SK-N-SH (cell line): ENCODE measurements around the gene KLHL41. TPM values are rescaled to one million over a fixed set of nuclear protein-coding genes. Genes with fewer than 3 reads are reported as not detected.

Experiments
- CTCF ChIA-PET: fragments of 300-600, 350-600 bp; formaldehyde crosslinking; extraction: SDS; loops from one replicate; lab custom pipeline; 2021; lab: Yijun Ruan, JAX
- POLR2A ChIA-PET: fragments of 350-600 bp; sonication (Branson Sonifier 250); formaldehyde crosslinking; extraction: SDS; loops from one replicate; lab custom pipeline; 2020; ENCODE audit warnings: antibody characterized with exemption, inconsistent platforms; lab: Yijun Ruan, JAX
- DNase-seq: peaks from one replicate; pipeline ENCODE4 v3.0.0; 2012
- H2AFZ ChIP-seq: fragments of 200-600 bp; sonication (generic); 2 replicates; pipeline ENCODE4 v1.8.1; 2016; ENCODE audit warnings: antibody characterized with exemption, mild to moderate bottlenecking, low read depth
- H3F3A ChIP-seq: fragments of 200-600 bp; sonication (generic); replicated peaks from 2 replicates; pipeline ENCODE3; 2016; ENCODE audit warnings: antibody characterized with exemption, mild to moderate bottlenecking; ENCODE audit not compliant: insufficient read depth
- H3K27ac ChIP-seq, 2 experiments: fragments of 200-500 bp in 1 of 2; fragments of 200-600 bp in 1 of 2; sonication (Bioruptor generic) in 1 of 2; sonication (generic), shearing (Covaris generic) in 1 of 2; 2 replicates each; pipeline versions ENCODE4 v1.5.1 to v1.6.1; 2014 to 2016; ENCODE audit warnings: low read depth in 2 of 2, inconsistent platforms in 1 of 2, low read length in 1 of 2, mild to moderate bottlenecking in 1 of 2, mixed read lengths in 1 of 2
- H3K27me3 ChIP-seq: fragments of 200-600 bp; sonication (generic), shearing (Covaris generic); 2 replicates; pipeline ENCODE4 v1.6.1; 2016; ENCODE audit warnings: mixed run types; ENCODE audit not compliant: insufficient read depth
- H3K36me3 ChIP-seq, 2 experiments: fragments of 200-500 bp in 1 of 2; fragments of 200-600 bp in 1 of 2; sonication (Bioruptor generic) in 1 of 2; sonication (generic) in 1 of 2; replicated peaks in 1 of 2; 2 replicates each; pipeline versions ENCODE3 to v1.5.1; 2014 to 2016; ENCODE audit warnings: low read length in 1 of 2, mild to moderate bottlenecking in 1 of 2; ENCODE audit not compliant: insufficient read depth in 2 of 2, control insufficient read depth in 1 of 2
- H3K4me1 ChIP-seq, 2 experiments: fragments of 200-500 bp in 1 of 2; fragments of 200-600 bp in 1 of 2; sonication (Bioruptor generic) in 1 of 2; sonication (generic), shearing (Covaris generic) in 1 of 2; 2 replicates each; pipeline versions ENCODE4 v1.5.1 to v1.6.1; 2014 to 2016; ENCODE audit warnings: low read depth in 1 of 2, low read length in 1 of 2, mixed run types in 1 of 2; ENCODE audit not compliant: insufficient read depth in 2 of 2, control insufficient read depth in 1 of 2
- H3K4me2 ChIP-seq: fragments of 200-600 bp; sonication (generic), shearing (Covaris generic); 2 replicates; pipeline ENCODE4 v1.6.1; 2017; ENCODE audit warnings: mixed run types
- H3K4me3 ChIP-seq, 2 experiments: fragments of 200-500 bp in 1 of 2; fragments of 200-600 bp in 1 of 2; sonication (Bioruptor generic) in 1 of 2; sonication (generic), shearing (Covaris generic) in 1 of 2; 2 replicates each; pipeline versions ENCODE4 v1.5.1 to v1.8.1; 2014 to 2016; ENCODE audit warnings: low read depth in 2 of 2, inconsistent platforms in 1 of 2, low read length in 1 of 2, mild to moderate bottlenecking in 1 of 2, mixed read lengths in 1 of 2, moderate library complexity in 1 of 2
- H3K79me2 ChIP-seq: fragments of 200-600 bp; sonication (generic); 2 replicates; pipeline ENCODE4 v1.8.1; 2017; ENCODE audit warnings: mild to moderate bottlenecking; ENCODE audit not compliant: insufficient read depth
- H3K9ac ChIP-seq: fragments of 200-600 bp; sonication (generic); 2 replicates; pipeline ENCODE4 v1.6.1; 2017; ENCODE audit warnings: mixed run types
- H3K9me2 ChIP-seq: fragments of 200-600 bp; sonication (generic); 2 replicates; pipeline ENCODE4 v1.6.1; 2017; ENCODE audit warnings: mixed run types
- H3K9me3 ChIP-seq: fragments of 200-600 bp; sonication (generic); 2 replicates; pipeline ENCODE4 v1.6.1; 2017; ENCODE audit warnings: mixed run types, mild to moderate bottlenecking, moderate library complexity
- H4K20me1 ChIP-seq: fragments of 200-600 bp; sonication (generic); 2 replicates; pipeline ENCODE4 v1.6.1; 2017; ENCODE audit warnings: mild to moderate bottlenecking, mixed run types; ENCODE audit not compliant: insufficient read depth
- CHD2 ChIP-seq: fragments of 150-350 bp; IDR thresholded peaks from 2 replicates; pipeline ENCODE4 v1.6.1; 2018; ENCODE audit warnings: low read length; ENCODE audit not compliant: partially characterized antibody
- CTCF ChIP-seq: fragments of 200-600 bp; sonication (generic); IDR thresholded peaks from 2 replicates; pipeline ENCODE4 v1.6.1; 2017; ENCODE audit warnings: antibody characterized with exemption, mild to moderate bottlenecking, moderate library complexity
- ELF1 ChIP-seq: IDR thresholded peaks from 2 replicates; pipeline ENCODE4 v1.4.0; 2012
- NRF1 ChIP-seq: IDR thresholded peaks from 2 replicates; pipeline ENCODE4 v1.6.1; 2012; ENCODE audit warnings: low read depth, mild to moderate bottlenecking, low read length
- REST ChIP-seq: IDR thresholded peaks from 2 replicates; pipeline ENCODE4 v1.6.1; 2012; ENCODE audit warnings: mild to moderate bottlenecking, low read depth, low read length, moderate library complexity
- RFX5 ChIP-seq: IDR thresholded peaks from 2 replicates; pipeline ENCODE4 v1.6.1; 2012; ENCODE audit warnings: mild to moderate bottlenecking, improper control_type of control experiment, low read length
- RXRA ChIP-seq: IDR thresholded peaks from 2 replicates; pipeline ENCODE4 v1.4.0; 2012; ENCODE audit warnings: low read depth, mild to moderate bottlenecking, borderline replicate concordance
- SIN3A ChIP-seq: IDR thresholded peaks from 2 replicates; pipeline ENCODE4 v1.6.1; 2012; ENCODE audit warnings: low read depth, mild to moderate bottlenecking, low read length, moderate library complexity, borderline replicate concordance
- SMC3 ChIP-seq: IDR thresholded peaks from 2 replicates; pipeline ENCODE4 v1.6.1; 2012; ENCODE audit warnings: low read depth, low read length, improper control_type of control experiment
- TAF1 ChIP-seq: IDR thresholded peaks from 2 replicates; pipeline ENCODE4 v1.6.1; 2012; ENCODE audit warnings: low read depth, mild to moderate bottlenecking, low read length, moderate library complexity, borderline replicate concordance
- TCF12 ChIP-seq: IDR thresholded peaks from 2 replicates; pipeline ENCODE4 v1.4.0; 2012
- polyA plus RNA-seq, 3 experiments: library from polyadenylated mRNA; depleted of rRNA; stranded (reverse); fragments of >200 nt; gene quantifications; 2 replicates each; pipeline ENCODE4 v1.2.3, GENCODE V29; 2012
- TF ChIP-seq, protein P1 (sequence below): fragments of 150-350 bp; IDR thresholded peaks from 2 replicates; pipeline ENCODE4 v1.6.1; 2017; ENCODE audit warnings: antibody characterized with exemption, low read length, low read depth, borderline replicate concordance
- TF ChIP-seq, protein P2 (sequence below): IDR thresholded peaks from 2 replicates; pipeline ENCODE4; 2012
- TF ChIP-seq, protein P3 (sequence below): fragments of 150-350 bp; IDR thresholded peaks from 2 replicates; pipeline ENCODE4 v1.6.1; 2016; ENCODE audit warnings: mild to moderate bottlenecking, low read depth, low read length

The KLHL41 gene
- polyA plus RNA-seq, 1 of the 3 experiments (the other 2 are of a cell fraction), result 0.26 TPM

- no peaks in the 10 kb centered on the region for H3K9me3 ChIP-seq
- TF ChIP-seq RFX5 (no peak), TCF12 (no peak), TAF1 (no peak), SMC3 (no peak), NRF1 (no peak), SIN3A (no peak), CHD2 (no peak), REST (no peak), RXRA (no peak), ELF1 (no peak), CTCF (no peak)
- TF ChIP-seq, protein P1, sequence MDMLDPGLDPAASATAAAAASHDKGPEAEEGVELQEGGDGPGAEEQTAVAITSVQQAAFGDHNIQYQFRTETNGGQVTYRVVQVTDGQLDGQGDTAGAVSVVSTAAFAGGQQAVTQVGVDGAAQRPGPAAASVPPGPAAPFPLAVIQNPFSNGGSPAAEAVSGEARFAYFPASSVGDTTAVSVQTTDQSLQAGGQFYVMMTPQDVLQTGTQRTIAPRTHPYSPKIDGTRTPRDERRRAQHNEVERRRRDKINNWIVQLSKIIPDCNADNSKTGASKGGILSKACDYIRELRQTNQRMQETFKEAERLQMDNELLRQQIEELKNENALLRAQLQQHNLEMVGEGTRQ, result no peak
- TF ChIP-seq, protein P2, sequence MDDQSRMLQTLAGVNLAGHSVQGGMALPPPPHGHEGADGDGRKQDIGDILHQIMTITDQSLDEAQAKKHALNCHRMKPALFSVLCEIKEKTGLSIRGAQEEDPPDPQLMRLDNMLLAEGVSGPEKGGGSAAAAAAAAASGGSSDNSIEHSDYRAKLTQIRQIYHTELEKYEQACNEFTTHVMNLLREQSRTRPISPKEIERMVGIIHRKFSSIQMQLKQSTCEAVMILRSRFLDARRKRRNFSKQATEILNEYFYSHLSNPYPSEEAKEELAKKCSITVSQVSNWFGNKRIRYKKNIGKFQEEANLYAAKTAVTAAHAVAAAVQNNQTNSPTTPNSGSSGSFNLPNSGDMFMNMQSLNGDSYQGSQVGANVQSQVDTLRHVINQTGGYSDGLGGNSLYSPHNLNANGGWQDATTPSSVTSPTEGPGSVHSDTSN, result no peak
- TF ChIP-seq, protein P3, sequence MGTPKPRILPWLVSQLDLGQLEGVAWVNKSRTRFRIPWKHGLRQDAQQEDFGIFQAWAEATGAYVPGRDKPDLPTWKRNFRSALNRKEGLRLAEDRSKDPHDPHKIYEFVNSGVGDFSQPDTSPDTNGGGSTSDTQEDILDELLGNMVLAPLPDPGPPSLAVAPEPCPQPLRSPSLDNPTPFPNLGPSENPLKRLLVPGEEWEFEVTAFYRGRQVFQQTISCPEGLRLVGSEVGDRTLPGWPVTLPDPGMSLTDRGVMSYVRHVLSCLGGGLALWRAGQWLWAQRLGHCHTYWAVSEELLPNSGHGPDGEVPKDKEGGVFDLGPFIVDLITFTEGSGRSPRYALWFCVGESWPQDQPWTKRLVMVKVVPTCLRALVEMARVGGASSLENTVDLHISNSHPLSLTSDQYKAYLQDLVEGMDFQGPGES, result no peak
- no peaks in the 10 kb centered on the region for H3F3A ChIP-seq
- no peak overlapping the region for H3K27ac ChIP-seq
- H3K9me2 ChIP-seq, result no peaks in the 10 kb centered on the region
- H3K36me3 ChIP-seq, result peaks cover 28 to 40% of the 10 kb centered on the region in 2 experiments
- no peaks in the 10 kb centered on the region for H3K27me3 ChIP-seq
- H4K20me1 ChIP-seq, result no peaks in the 10 kb centered on the region
- no peak overlapping the region for H3K4me3 ChIP-seq
- ChIA-PET POLR2A (no interaction called here), CTCF (interaction anchor here (1.0 to 3.9 kb wide), 2 partner anchors 8 to 11 kb away, joined by 3 to 15 read pairs; partner anchors contain the start of gene BBS5)
- no peak for DNase-seq
- H3K9ac ChIP-seq, result no peak overlapping the region
- no peaks in the 10 kb centered on the region for H3K79me2 ChIP-seq
- no peak overlapping the region for H2AFZ ChIP-seq
- no peaks in the 10 kb centered on the region for H3K4me1 ChIP-seq
- H3K4me2 ChIP-seq, result no peak overlapping the region
Measured at GRCh38 chr2:169490834-169491233, 18.7 kb upstream of the KLHL41 start.
